ENCODE results near the gene GALNT1.

The GALNT1 gene

GRCh38 chr18:35673682-35674081 lies 92.1 kb downstream of the GALNT1 start:
- no peak overlapping the region for H2AFZ ChIP-seq (ENCODE audit: low read depth)
- no peak overlapping the region for H3K4me2 ChIP-seq
- H3K79me2 ChIP-seq (ENCODE audit: insufficient read depth, low read depth) = no peaks in the 10 kb centered on the region
- H3K4me1 ChIP-seq (ENCODE audit: low read depth, poor library complexity, severe bottlenecking) = no peaks in the 10 kb centered on the region
- no peak overlapping the region for H3K27ac ChIP-seq
- TF ChIP-seq, protein P1, sequence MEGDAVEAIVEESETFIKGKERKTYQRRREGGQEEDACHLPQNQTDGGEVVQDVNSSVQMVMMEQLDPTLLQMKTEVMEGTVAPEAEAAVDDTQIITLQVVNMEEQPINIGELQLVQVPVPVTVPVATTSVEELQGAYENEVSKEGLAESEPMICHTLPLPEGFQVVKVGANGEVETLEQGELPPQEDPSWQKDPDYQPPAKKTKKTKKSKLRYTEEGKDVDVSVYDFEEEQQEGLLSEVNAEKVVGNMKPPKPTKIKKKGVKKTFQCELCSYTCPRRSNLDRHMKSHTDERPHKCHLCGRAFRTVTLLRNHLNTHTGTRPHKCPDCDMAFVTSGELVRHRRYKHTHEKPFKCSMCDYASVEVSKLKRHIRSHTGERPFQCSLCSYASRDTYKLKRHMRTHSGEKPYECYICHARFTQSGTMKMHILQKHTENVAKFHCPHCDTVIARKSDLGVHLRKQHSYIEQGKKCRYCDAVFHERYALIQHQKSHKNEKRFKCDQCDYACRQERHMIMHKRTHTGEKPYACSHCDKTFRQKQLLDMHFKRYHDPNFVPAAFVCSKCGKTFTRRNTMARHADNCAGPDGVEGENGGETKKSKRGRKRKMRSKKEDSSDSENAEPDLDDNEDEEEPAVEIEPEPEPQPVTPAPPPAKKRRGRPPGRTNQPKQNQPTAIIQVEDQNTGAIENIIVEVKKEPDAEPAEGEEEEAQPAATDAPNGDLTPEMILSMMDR (conservative IDR thresholded peaks at IDR 0.05; ENCODE audit: low read depth, low read length) = no peak
- H3K9ac ChIP-seq = no peak overlapping the region
- H3K36me3 ChIP-seq (ENCODE audit: insufficient read depth) = no peaks in the 10 kb centered on the region
- no peaks in the 10 kb centered on the region for H3K27me3 ChIP-seq (ENCODE audit: insufficient read depth, low read depth)
- H4K20me1 ChIP-seq (ENCODE audit: insufficient read depth) = no peaks in the 10 kb centered on the region
- H3K4me3 ChIP-seq (IDR thresholded peaks at IDR 0.05; ENCODE audit: insufficient read depth, low read depth, low read length) = no peak overlapping the region

DNA sequence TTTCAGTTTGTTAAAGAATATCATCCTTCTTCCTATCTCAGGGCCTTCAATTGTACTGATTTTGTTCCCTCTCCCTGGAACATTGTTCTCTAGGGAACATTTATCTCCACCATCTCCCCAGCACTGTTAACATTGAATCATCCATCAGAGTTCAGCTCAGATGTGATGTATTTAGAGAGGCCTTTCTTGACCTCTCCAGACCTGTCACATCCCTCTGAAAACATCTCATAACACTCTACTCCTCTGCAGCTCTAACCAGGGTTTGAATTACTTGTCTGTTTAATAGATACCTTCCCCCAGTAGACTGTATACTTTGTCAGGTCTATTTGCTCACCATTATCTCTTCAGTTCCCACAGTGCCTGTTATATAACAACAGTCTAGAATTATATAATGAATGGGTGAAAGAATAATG lies 98.6 kb downstream of the GALNT1 start:
- H3K9ac ChIP-seq = no peak overlapping the region
- no peaks in the 10 kb centered on the region for H3K4me1 ChIP-seq (ENCODE audit: low read depth, poor library complexity, severe bottlenecking)
- H4K20me1 ChIP-seq (ENCODE audit: insufficient read depth) = no peaks in the 10 kb centered on the region
- H3K27ac ChIP-seq = no peak overlapping the region
- no peak overlapping the region for H2AFZ ChIP-seq (ENCODE audit: low read depth)
- no peaks in the 10 kb centered on the region for H3K27me3 ChIP-seq (ENCODE audit: insufficient read depth, low read depth)
- H3K79me2 ChIP-seq (ENCODE audit: insufficient read depth, low read depth) = no peaks in the 10 kb centered on the region
- H3K4me3 ChIP-seq (IDR thresholded peaks at IDR 0.05; ENCODE audit: insufficient read depth, low read depth, low read length) = no peak overlapping the region
- no peak overlapping the region for H3K4me2 ChIP-seq
- no peaks in the 10 kb centered on the region for H3K36me3 ChIP-seq (ENCODE audit: insufficient read depth)
- TF ChIP-seq, protein P1 (conservative IDR thresholded peaks at IDR 0.05; ENCODE audit: low read depth, low read length) = no peak

DNA sequence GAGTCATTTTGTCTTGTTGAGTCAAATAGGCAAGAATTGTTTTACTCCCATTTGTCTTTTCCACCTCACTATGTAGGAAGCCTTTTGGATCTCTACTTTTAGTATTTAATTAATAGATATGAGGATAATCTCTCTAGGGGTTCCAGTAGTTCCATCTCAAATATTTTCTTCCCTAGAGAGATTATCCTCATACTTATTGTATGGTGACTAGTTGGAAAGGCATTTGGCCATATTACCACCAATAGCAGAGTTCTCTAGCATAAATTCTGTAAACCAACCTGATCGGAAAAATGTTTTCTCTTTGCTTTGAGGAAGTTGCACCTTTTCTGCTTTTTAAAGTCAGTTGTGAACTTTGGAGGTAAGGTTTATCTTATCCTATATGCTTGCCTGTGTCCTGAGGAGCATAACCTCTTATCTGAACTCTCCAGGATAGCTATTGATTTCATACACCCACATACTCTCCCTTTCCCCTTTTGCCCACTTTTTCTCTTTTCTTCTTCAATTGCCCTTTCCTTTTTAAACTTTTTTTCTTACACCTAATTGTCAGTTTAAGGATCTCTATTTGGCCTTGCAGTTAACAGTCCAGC lies 100.8 kb downstream of the GALNT1 start:
- Histone ChIP-seq H3K4me1 (ENCODE audit: low read depth, poor library complexity, severe bottlenecking) (no peaks in the 10 kb centered on the region), H3K79me2 (ENCODE audit: insufficient read depth, low read depth) (no peaks in the 10 kb centered on the region), H3K4me3 (IDR thresholded peaks at IDR 0.05; ENCODE audit: insufficient read depth, low read depth, low read length) (no peak overlapping the region), H3K27me3 (ENCODE audit: insufficient read depth, low read depth) (no peaks in the 10 kb centered on the region), H2AFZ (ENCODE audit: low read depth) (no peak overlapping the region), H3K9ac (no peak overlapping the region), H4K20me1 (ENCODE audit: insufficient read depth) (no peaks in the 10 kb centered on the region), H3K36me3 (ENCODE audit: insufficient read depth) (no peaks in the 10 kb centered on the region), H3K4me2 (no peak overlapping the region), H3K27ac (no peak overlapping the region)
- TF ChIP-seq, protein P1 (conservative IDR thresholded peaks at IDR 0.05; ENCODE audit: low read depth, low read length) = no peak

GRCh38 chr18:35683021-35683420 lies 101.5 kb downstream of the GALNT1 start:
- H3K4me2 ChIP-seq = no peak overlapping the region
- H3K4me1 ChIP-seq (ENCODE audit: low read depth, poor library complexity, severe bottlenecking) = no peaks in the 10 kb centered on the region
- no peak overlapping the region for H3K27ac ChIP-seq
- no peak overlapping the region for H2AFZ ChIP-seq (ENCODE audit: low read depth)
- H4K20me1 ChIP-seq (ENCODE audit: insufficient read depth) = no peaks in the 10 kb centered on the region
- H3K4me3 ChIP-seq (IDR thresholded peaks at IDR 0.05; ENCODE audit: insufficient read depth, low read depth, low read length) = no peak overlapping the region
- H3K27me3 ChIP-seq (ENCODE audit: insufficient read depth, low read depth) = no peaks in the 10 kb centered on the region
- H3K9ac ChIP-seq = no peak overlapping the region
- no peaks in the 10 kb centered on the region for H3K79me2 ChIP-seq (ENCODE audit: insufficient read depth, low read depth)
- H3K36me3 ChIP-seq (ENCODE audit: insufficient read depth) = no peaks in the 10 kb centered on the region
- TF ChIP-seq, protein P1 (conservative IDR thresholded peaks at IDR 0.05; ENCODE audit: low read depth, low read length) = no peak

All from KMS-11 (cell line).